ENCODE data around the gene RASSF4. TPM values are rescaled to one million over a fixed set of nuclear protein-coding genes. Genes with fewer than 3 reads are reported as not detected.

The RASSF4 gene
- total and polyA plus RNA-seq, 11 donors, result 48.3 to 125 (median 78.9) TPM

- DNase-seq (peak in 1 of 5 donors; percentile 10), ATAC-seq (no peak)
- WGBS, 4 donors, result 65 to 78% (median 74%) methylated on average over 7 to 10 of the region's 10 CpGs
- Histone ChIP-seq H3K4me1 (no peaks in the 10 kb centered on the region), H3K36me3 (no peaks in the 10 kb centered on the region), H3K4me3 (no peak overlapping the region), H3K27ac (no peak overlapping the region), H3K27me3 (no peaks in the 10 kb centered on the region), H3K9me3 (no peaks in the 10 kb centered on the region)
- TF ChIP-seq CTCF (IDR thresholded peaks at IDR 0.05) (no peak), POLR2A (IDR thresholded peaks at IDR 0.05) (no peak)
- intact Hi-C loops (cut with DNase I), result no loop called here
Observed at GRCh38 chr10:44926751-44927351, 32.8 kb upstream of the RASSF4 start.

- intact Hi-C loops (cut with DNase I), result no loop called here
- no peaks in the 10 kb centered on the region for H3K9me3 ChIP-seq
- 76 to 94% (median 79%) methylated on average over 2 of the region's 2 CpGs for WGBS, 4 donors
- no peak for TF ChIP-seq CTCF (IDR thresholded peaks at IDR 0.05)
- no peak for TF ChIP-seq POLR2A (IDR thresholded peaks at IDR 0.05)
- no peaks in the 10 kb centered on the region for H3K36me3 ChIP-seq
- no peak overlapping the region for H3K4me3 ChIP-seq
- H3K27me3 ChIP-seq, result no peaks in the 10 kb centered on the region
- DNase-seq (peak in 1 of 5 donors; percentile 15), ATAC-seq (peak in 1 of 4 donors; percentile 33)
- H3K27ac ChIP-seq, result no peak overlapping the region
- peaks cover 0 to 3% (median under 1%) of the 10 kb centered on the region in 12 donors for H3K4me1 ChIP-seq
Observed at GRCh38 chr10:44927352-44927751, 32.2 kb upstream of the RASSF4 start.

GRCh38 chr10:44928462-44928861 lies 31.1 kb upstream of the RASSF4 start:
- H3K4me3 ChIP-seq, result no peak overlapping the region
- TF ChIP-seq CTCF (IDR thresholded peaks at IDR 0.05) (no peak), POLR2A (IDR thresholded peaks at IDR 0.05) (no peak)
- DNase-seq, result no peak
- no peaks in the 10 kb centered on the region for H3K27me3 ChIP-seq
- intact Hi-C loops (cut with DNase I), result no loop called here
- H3K36me3 ChIP-seq, result no peaks in the 10 kb centered on the region
- no peaks in the 10 kb centered on the region for H3K9me3 ChIP-seq
- no peak overlapping the region for H3K27ac ChIP-seq
- no peak for ATAC-seq
- peaks cover 0 to 14% (median 11%) of the 10 kb centered on the region in 12 donors for H3K4me1 ChIP-seq

GRCh38 chr10:44929356-44930255 lies 30.0 kb upstream of the RASSF4 start:
- H3K4me1 ChIP-seq, result peaks cover 0 to 24% (median 20%) of the 10 kb centered on the region in 12 donors
- H3K9me3 ChIP-seq, result no peaks in the 10 kb centered on the region
- TF ChIP-seq POLR2A (IDR thresholded peaks at IDR 0.05) (no peak), CTCF (IDR thresholded peaks at IDR 0.05) (no peak)
- no peaks in the 10 kb centered on the region for H3K36me3 ChIP-seq
- intact Hi-C loops (cut with DNase I), result loop anchor here in 3 of 10 donors (5.0 kb wide), 3 partner anchors 43 to 63 kb away; partner anchors contain the start of gene DEPP1 (in 1 of the 3)
- ATAC-seq (no peak), DNase-seq (peak in 1 of 5 donors; percentile 15)
- 81 to 95% (median 88%) methylated on average over 8 of the region's 8 CpGs for WGBS, 4 donors
- no peak overlapping the region for H3K27ac ChIP-seq
- H3K4me3 ChIP-seq, result no peak overlapping the region
- H3K27me3 ChIP-seq, result no peaks in the 10 kb centered on the region

Measured in heart left ventricle (tissue), 16 donors.